Transverse colon (tissue), 4 donors: ENCODE results near the gene CNTNAP2.

Source experiments
- POLR2A ChIP-seq: fragments of 450-650 bp; IDR thresholded peaks from one replicate; pipeline ENCODE4 v1.6.1; 2016; ENCODE audit warnings: antibody characterized with exemption, mild to moderate bottlenecking, moderate library complexity
- POLR2AphosphoS5 ChIP-seq, 3 donors: sonication (generic); formaldehyde crosslinking; IDR thresholded peaks; one replicate each; pipeline ENCODE4 v1.6.1; 2016; ENCODE audit warnings: antibody characterized with exemption in 3 of 3
- TF ChIP-seq, protein P1 (sequence below), 5 experiments: fragments of 200-600 bp in 3 of 5; fragments of 450-650 bp in 2 of 5; sonication (generic) in 3 of 5; IDR thresholded peaks; 1 replicate in 2 of 5; 2 replicates in 3 of 5; pipeline ENCODE4 v1.5.1; 2016 to 2017; ENCODE audit warnings: antibody characterized with exemption in 5 of 5, inconsistent platforms in 3 of 5, mild to moderate bottlenecking in 2 of 5, moderate library complexity in 1 of 5

- TF ChIP-seq, protein P1, sequence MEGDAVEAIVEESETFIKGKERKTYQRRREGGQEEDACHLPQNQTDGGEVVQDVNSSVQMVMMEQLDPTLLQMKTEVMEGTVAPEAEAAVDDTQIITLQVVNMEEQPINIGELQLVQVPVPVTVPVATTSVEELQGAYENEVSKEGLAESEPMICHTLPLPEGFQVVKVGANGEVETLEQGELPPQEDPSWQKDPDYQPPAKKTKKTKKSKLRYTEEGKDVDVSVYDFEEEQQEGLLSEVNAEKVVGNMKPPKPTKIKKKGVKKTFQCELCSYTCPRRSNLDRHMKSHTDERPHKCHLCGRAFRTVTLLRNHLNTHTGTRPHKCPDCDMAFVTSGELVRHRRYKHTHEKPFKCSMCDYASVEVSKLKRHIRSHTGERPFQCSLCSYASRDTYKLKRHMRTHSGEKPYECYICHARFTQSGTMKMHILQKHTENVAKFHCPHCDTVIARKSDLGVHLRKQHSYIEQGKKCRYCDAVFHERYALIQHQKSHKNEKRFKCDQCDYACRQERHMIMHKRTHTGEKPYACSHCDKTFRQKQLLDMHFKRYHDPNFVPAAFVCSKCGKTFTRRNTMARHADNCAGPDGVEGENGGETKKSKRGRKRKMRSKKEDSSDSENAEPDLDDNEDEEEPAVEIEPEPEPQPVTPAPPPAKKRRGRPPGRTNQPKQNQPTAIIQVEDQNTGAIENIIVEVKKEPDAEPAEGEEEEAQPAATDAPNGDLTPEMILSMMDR (IDR thresholded peaks at IDR 0.05): no peak
- TF ChIP-seq POLR2A (no peak), POLR2AphosphoS5 (IDR thresholded peaks at IDR 0.05) (no peak)
Measured at GRCh38 chr7:148400101-148400500, 2283.5 kb downstream of the CNTNAP2 start.
